HEK293 (cell line): ENCODE results near the gene FKBP14.

Source experiments
- YY1 ChIP-seq: fragments of 450-650 bp; formaldehyde crosslinking; IDR thresholded peaks from 2 replicates; pipeline ENCODE4 v1.5.1; 2018; ENCODE audit warnings: missing biosample characterization, missing genetic modification characterization
- ZBTB44 ChIP-seq: fragments of 450-650 bp; IDR thresholded peaks from 2 replicates; pipeline ENCODE4 v1.5.1; 2018; ENCODE audit warnings: missing biosample characterization, mild to moderate bottlenecking, missing genetic modification characterization

- no peak for TF ChIP-seq YY1
- no peak for TF ChIP-seq ZBTB44 (tag by site-specific recombination)
These were observed 6.0 kb upstream of the FKBP14 start for GRCh38 chr7:30032310-30033125.
